GM12873 (cell line): Measurements from ENCODE around the gene ARID1B.

Experiments used
- CTCF ChIP-seq: IDR thresholded peaks from 2 replicates; pipeline ENCODE4 v1.5.1; 2012; ENCODE audit warnings: low read depth, mild to moderate bottlenecking, moderate library complexity, low read length, control low read depth; ENCODE audit not compliant: insufficient read depth; ENCODE audit errors: missing control alignments

Gene ARID1B

GRCh38 chr6:157070403-157071107 is 293.4 kb downstream of the ARID1B start:
- no peak for TF ChIP-seq CTCF

- no peak for TF ChIP-seq CTCF
Observed at GRCh38 chr6:157072128-157072527, 294.9 kb downstream of the ARID1B start.

- no peak for TF ChIP-seq CTCF
Observed at GRCh38 chr6:157073596-157073995, 296.4 kb downstream of the ARID1B start.

- no peak for TF ChIP-seq CTCF
Observed at GRCh38 chr6:157074969-157075368, 297.8 kb downstream of the ARID1B start.

- TF ChIP-seq CTCF = no peak
Observed at GRCh38 chr6:157075549-157076450, 298.6 kb downstream of the ARID1B start.

- no peak for TF ChIP-seq CTCF
Observed at GRCh38 chr6:157076451-157076822, 299.3 kb downstream of the ARID1B start.

- no peak for TF ChIP-seq CTCF
Observed at GRCh38 chr6:157077251-157077650, 300.1 kb downstream of the ARID1B start.
